HCT116 (cell line): ENCODE data around the gene ALDOC. TPM values are rescaled to one million over a fixed set of nuclear protein-coding genes. Genes with fewer than 3 reads are reported as not detected.

Source experiments
- ATAC-seq: fragments of 200-7000 bp; cut with Tn5 transposase; 2 replicates; pipeline ENCODE4 v1.9.1; 2020; ENCODE audit warnings: mild to moderate bottlenecking, moderate library complexity
- BruUV-seq: library from RNA; stranded (reverse); fragments of 400-500 nt; replicated peaks from 2 replicates; lab custom pipeline; 2021; lab: Mats Ljungman, UMichigan
- CTCF ChIA-PET: fragments of 300-600 bp; sonication (Branson Sonifier 250); formaldehyde crosslinking; loops from one replicate; lab custom pipeline; 2021; ENCODE audit warnings: antibody characterized with exemption; lab: Charles Lee
- POLR2A ChIA-PET: fragments of 300-600, 350-600 bp; sonication (Branson Sonifier 250); formaldehyde crosslinking; loops from one replicate; lab custom pipeline; 2021; ENCODE audit warnings: antibody characterized with exemption; lab: Charles Lee
- RAD21 ChIA-PET, 2 experiments: fragments of 300-600 bp; sonication (Branson Sonifier 250); formaldehyde crosslinking; loops; one replicate each; lab custom pipeline; 2023; ENCODE audit warnings: low total read pairs in 2 of 2; ENCODE audit not compliant: uncharacterized antibody in 2 of 2, unreplicated experiment in 2 of 2, low non-redundant PET in 1 of 2; lab: Charles Lee
- DNase-seq: peaks from one replicate; pipeline ENCODE4 v3.0.0-alpha.2; 2010; ENCODE audit warnings: low read depth, low spot score
- H2AFZ ChIP-seq: fragments of 200-600 bp; shearing (Covaris generic), sonication (generic); 2 replicates; pipeline ENCODE4 v1.6.1; 2017; ENCODE audit warnings: low read depth, mixed run types, mixed read lengths, antibody characterized with exemption, low read length; ENCODE audit not compliant: poor library complexity, severe bottlenecking
- H3K27ac ChIP-seq: 2 replicates; pipeline ENCODE4 v1.5.1; 2012; ENCODE audit warnings: low read depth, low read length
- H3K27me3 ChIP-seq: fragments of 200-600 bp; sonication (generic); 2 replicates; pipeline ENCODE4 v1.6.1; 2016; ENCODE audit warnings: mixed run types, low read length, mixed read lengths; ENCODE audit not compliant: insufficient read depth
- H3K36me3 ChIP-seq, 2 experiments: fragments of 200-500 bp in 1 of 2; fragments of 200-600 bp in 1 of 2; sonication (Bioruptor generic) in 1 of 2; sonication (generic) in 1 of 2; 2 replicates each; pipeline versions ENCODE4 v1.5.1 to v1.6.1; 2014 to 2016; ENCODE audit warnings: low read length in 2 of 2, inconsistent platforms in 1 of 2, mixed read lengths in 1 of 2, mixed run types in 1 of 2; ENCODE audit not compliant: insufficient read depth in 2 of 2, control insufficient read depth in 1 of 2
- H3K4me1 ChIP-seq, 2 experiments: fragments of 200-600 bp in 1 of 2; sonication (generic) in 1 of 2; 2 replicates each; pipeline versions ENCODE4 v1.5.1 to v1.6.1; 2012 to 2017; ENCODE audit warnings: low read length in 2 of 2, inconsistent platforms in 1 of 2, mild to moderate bottlenecking in 1 of 2, mixed read lengths in 1 of 2, mixed run types in 1 of 2, moderate library complexity in 1 of 2; ENCODE audit not compliant: insufficient read depth in 2 of 2, control insufficient read depth in 1 of 2
- H3K4me2 ChIP-seq: fragments of 200-600 bp; sonication (generic); 2 replicates; pipeline ENCODE4 v1.6.1; 2017; ENCODE audit warnings: mixed run types, low read length, mixed read lengths
- H3K4me3 ChIP-seq, 2 experiments: fragments of 200-600 bp in 1 of 2; sonication (generic) in 1 of 2; replicated peaks in 1 of 2; 2 replicates each; pipeline ENCODE4 v1.5.1; 2011 to 2016; ENCODE audit warnings: low read length in 2 of 2, control low read depth in 1 of 2, low read depth in 1 of 2, mild to moderate bottlenecking in 1 of 2, mixed read lengths in 1 of 2, mixed run types in 1 of 2
- H3K79me2 ChIP-seq: fragments of 200-600 bp; sonication (generic); 2 replicates; pipeline ENCODE4 v1.6.1; 2017; ENCODE audit warnings: mild to moderate bottlenecking, mixed run types, low read length, moderate library complexity, mixed read lengths; ENCODE audit not compliant: insufficient read depth
- H3K9ac ChIP-seq: fragments of 200-600 bp; sonication (generic); 2 replicates; pipeline ENCODE4 v1.6.1; 2016; ENCODE audit warnings: low read length, mixed read lengths
- H3K9me2 ChIP-seq: fragments of 200-600 bp; sonication (generic), shearing (Covaris generic); 2 replicates; pipeline ENCODE4 v1.6.1; 2017; ENCODE audit warnings: mixed run types, mild to moderate bottlenecking, moderate library complexity; ENCODE audit not compliant: insufficient read depth
- H3K9me3 ChIP-seq, 2 experiments: fragments of 200-500 bp in 1 of 2; fragments of 200-600 bp in 1 of 2; sonication (Bioruptor generic) in 1 of 2; sonication (generic) in 1 of 2; 2 replicates each; pipeline ENCODE4 v1.6.1; 2014 to 2017; ENCODE audit warnings: low read length in 2 of 2, mixed read lengths in 2 of 2, inconsistent platforms in 1 of 2, low read depth in 1 of 2, mild to moderate bottlenecking in 1 of 2, mixed run types in 1 of 2, moderate library complexity in 1 of 2; ENCODE audit not compliant: control insufficient read depth in 1 of 2, insufficient read depth in 1 of 2
- H4K20me1 ChIP-seq: fragments of 200-600 bp; sonication (generic), shearing (Covaris generic); 2 replicates; pipeline ENCODE4 v1.6.1; 2017; ENCODE audit warnings: mixed run types, mild to moderate bottlenecking, moderate library complexity; ENCODE audit not compliant: insufficient read depth
- CTCF ChIP-seq, 3 experiments: fragments of 200-600 bp in 1 of 3; sonication (generic) in 1 of 3; IDR thresholded peaks in 2 of 3; conservative IDR thresholded peaks in 1 of 3; 2 replicates each; pipeline ENCODE4 v1.5.1; 2012 to 2017; ENCODE audit warnings: low read depth in 2 of 3, low read length in 2 of 3, antibody characterized with exemption in 1 of 3, borderline replicate concordance in 1 of 3, control low read depth in 1 of 3, mild to moderate bottlenecking in 1 of 3, mixed read lengths in 1 of 3, mixed run types in 1 of 3, moderate library complexity in 1 of 3; ENCODE audit not compliant: insufficient read depth in 1 of 3
- EGR1 ChIP-seq: IDR thresholded peaks from 2 replicates; pipeline ENCODE4 v1.6.1; 2012; ENCODE audit warnings: low read depth
- ELF1 ChIP-seq: IDR thresholded peaks from 2 replicates; pipeline ENCODE4 v1.6.1; 2012; ENCODE audit warnings: low read depth, borderline replicate concordance
- EZH2phosphoT487 ChIP-seq: fragments of 200-600 bp; IDR thresholded peaks from 2 replicates; pipeline ENCODE4 v1.6.1; 2018; ENCODE audit warnings: antibody characterized with exemption, borderline replicate concordance
- FOSL1 ChIP-seq: IDR thresholded peaks from 2 replicates; pipeline ENCODE4 v1.6.1; 2012; ENCODE audit warnings: low read depth
- MAX ChIP-seq: IDR thresholded peaks from 2 replicates; pipeline ENCODE4 v1.6.1; 2012
- POLR2AphosphoS5 ChIP-seq: IDR thresholded peaks from 2 replicates; pipeline ENCODE4 v1.6.1; 2011; ENCODE audit warnings: mild to moderate bottlenecking, low read depth, low read length, moderate library complexity
- RAD21 ChIP-seq: IDR thresholded peaks from 2 replicates; pipeline ENCODE4 v1.6.1; 2012; ENCODE audit warnings: low read depth, mild to moderate bottlenecking
- SIN3A ChIP-seq: IDR thresholded peaks from 2 replicates; pipeline ENCODE4 v1.6.1; 2012; ENCODE audit warnings: low read depth
- ZBTB33 ChIP-seq: IDR thresholded peaks from 2 replicates; pipeline ENCODE4 v1.6.1; 2011; ENCODE audit warnings: mild to moderate bottlenecking, low read length, moderate library complexity; ENCODE audit not compliant: insufficient replicate concordance; ENCODE audit errors: extremely low read depth
- intact Hi-C: fragments of 100-400 bp; cut with micrococcal nuclease; formaldehyde crosslinking; loops from 2 replicates; pipeline ENCODE4 v1.10.0; 2022
- total RNA-seq: library from RNA; stranded (reverse); gene quantifications from one replicate; pipeline ENCODE4 v1.2.1, GENCODE V29; 2021; ENCODE audit not compliant: unreplicated experiment
- TF ChIP-seq, protein P1 (sequence below): IDR thresholded peaks from 2 replicates; pipeline ENCODE4 v1.6.1; 2012

The ALDOC gene
- total RNA-seq, 1 experiment from 2014 or later: 82.8 TPM

DNA sequence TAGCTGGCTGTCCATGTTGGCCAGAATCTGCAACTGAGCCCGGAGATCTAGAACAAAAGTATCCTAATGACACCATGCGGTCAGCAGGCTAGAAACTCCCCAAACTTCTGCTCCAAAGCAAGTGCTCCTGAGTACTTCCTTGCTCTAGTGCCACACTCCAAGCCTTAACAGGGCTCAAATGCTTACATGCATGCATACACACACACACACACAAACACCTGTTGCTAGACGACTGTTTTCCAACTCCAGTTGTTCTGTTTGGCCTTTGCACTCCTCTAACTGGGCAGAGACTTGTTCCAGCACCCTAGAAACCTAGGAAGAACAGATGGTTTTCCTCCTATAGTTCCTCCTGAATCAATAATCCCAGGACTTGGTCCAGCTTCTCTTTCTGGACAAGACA, 7.7 kb upstream of the ALDOC start:
- RAD21 ChIA-PET: no interaction called here
- intact Hi-C loops: no loop called here
- Histone ChIP-seq H3K4me3 (no peak overlapping the region), H3K9ac (no peak overlapping the region), H3K79me2 (peaks cover 11% of the 10 kb centered on the region; the same call in 1 of the 2 replicates), H3K27ac (no peak overlapping the region), H3K36me3 (peaks cover 66 to 82% of the 10 kb centered on the region in 2 experiments), H3K4me1 (no peaks in the 10 kb centered on the region), H4K20me1 (no peaks in the 10 kb centered on the region), H3K9me2 (no peaks in the 10 kb centered on the region), H3K27me3 (no peaks in the 10 kb centered on the region), H3K4me2 (no peak overlapping the region), H2AFZ (no peak overlapping the region), H3K9me3 (no peaks in the 10 kb centered on the region)
- no peak for ATAC-seq
- DNase-seq: no peak
- POLR2A ChIA-PET: no interaction called here
- no peak for TF ChIP-seq SIN3A
- no peak for TF ChIP-seq FOSL1
- TF ChIP-seq ELF1: no peak
- TF ChIP-seq CTCF (IDR thresholded peaks at IDR 0.05 in 2 of 3, conservative IDR thresholded peaks at IDR 0.05 in 1 of 3; ENCODE audit: borderline replicate concordance in 1 of 3, insufficient read depth in 1 of 3, low read depth in 2 of 3, low read length in 2 of 3): no peak
- no peak for TF ChIP-seq EGR1
- TF ChIP-seq RAD21: no peak
- TF ChIP-seq EZH2phosphoT487: no peak
- TF ChIP-seq, protein P1, sequence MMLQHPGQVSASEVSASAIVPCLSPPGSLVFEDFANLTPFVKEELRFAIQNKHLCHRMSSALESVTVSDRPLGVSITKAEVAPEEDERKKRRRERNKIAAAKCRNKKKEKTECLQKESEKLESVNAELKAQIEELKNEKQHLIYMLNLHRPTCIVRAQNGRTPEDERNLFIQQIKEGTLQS: no peak
- TF ChIP-seq MAX: no peak
- no peak for TF ChIP-seq ZBTB33
- TF ChIP-seq POLR2AphosphoS5: no peak
- CTCF ChIA-PET: no interaction called here
- no TSS peak for BruUV-seq
